Measurements from ENCODE around the gene TJAP1.

TJAP1 gene, protein sequence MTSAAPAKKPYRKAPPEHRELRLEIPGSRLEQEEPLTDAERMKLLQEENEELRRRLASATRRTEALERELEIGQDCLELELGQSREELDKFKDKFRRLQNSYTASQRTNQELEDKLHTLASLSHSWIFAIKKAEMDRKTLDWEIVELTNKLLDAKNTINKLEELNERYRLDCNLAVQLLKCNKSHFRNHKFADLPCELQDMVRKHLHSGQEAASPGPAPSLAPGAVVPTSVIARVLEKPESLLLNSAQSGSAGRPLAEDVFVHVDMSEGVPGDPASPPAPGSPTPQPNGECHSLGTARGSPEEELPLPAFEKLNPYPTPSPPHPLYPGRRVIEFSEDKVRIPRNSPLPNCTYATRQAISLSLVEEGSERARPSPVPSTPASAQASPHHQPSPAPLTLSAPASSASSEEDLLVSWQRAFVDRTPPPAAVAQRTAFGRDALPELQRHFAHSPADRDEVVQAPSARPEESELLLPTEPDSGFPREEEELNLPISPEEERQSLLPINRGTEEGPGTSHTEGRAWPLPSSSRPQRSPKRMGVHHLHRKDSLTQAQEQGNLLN

DNA sequence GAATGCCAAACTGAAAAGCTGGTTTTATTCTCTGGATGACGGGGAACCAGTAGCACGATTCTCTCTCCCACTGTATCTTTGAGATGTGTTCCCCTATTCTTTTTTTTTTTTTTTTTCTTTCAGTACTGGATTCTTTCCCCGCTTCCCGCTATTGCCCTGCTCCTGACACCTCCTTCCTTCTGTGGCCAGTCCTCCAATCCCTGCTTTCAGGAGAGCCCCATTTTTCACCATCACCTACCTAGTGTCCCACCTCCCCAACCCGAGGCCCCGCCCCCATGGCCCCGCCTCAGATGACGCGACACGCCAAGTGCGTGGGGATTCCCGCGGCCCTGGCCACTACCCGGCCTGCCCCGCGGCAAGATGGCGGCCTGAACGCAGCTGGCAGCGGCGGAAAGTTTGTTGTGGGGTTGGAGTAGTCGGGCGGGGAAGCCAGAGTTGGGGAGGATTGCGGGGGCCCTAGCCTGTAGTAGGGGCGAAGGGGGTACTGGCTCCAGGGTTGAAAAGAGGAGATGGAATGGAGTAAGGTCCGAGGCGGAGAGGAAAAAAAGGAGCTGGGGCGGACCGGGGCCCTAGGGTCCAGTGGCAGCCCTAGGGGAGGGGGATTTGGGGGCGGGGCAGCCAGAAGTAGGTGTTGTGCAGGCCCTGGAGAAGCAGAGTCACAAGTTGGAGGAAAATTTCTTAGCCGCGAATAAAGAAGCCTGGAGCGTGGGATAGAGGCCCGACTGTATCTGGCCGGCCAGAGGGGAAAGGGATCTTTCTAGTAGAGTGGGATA, at the start of gene TJAP1:
TJAP1 (plus strand) TSS at position 336 of the 773 bp plus-strand sequence. CDS start 21,432 bp downstream, outside the sequence.
- DNase-seq: peak; percentile 40

DNA sequence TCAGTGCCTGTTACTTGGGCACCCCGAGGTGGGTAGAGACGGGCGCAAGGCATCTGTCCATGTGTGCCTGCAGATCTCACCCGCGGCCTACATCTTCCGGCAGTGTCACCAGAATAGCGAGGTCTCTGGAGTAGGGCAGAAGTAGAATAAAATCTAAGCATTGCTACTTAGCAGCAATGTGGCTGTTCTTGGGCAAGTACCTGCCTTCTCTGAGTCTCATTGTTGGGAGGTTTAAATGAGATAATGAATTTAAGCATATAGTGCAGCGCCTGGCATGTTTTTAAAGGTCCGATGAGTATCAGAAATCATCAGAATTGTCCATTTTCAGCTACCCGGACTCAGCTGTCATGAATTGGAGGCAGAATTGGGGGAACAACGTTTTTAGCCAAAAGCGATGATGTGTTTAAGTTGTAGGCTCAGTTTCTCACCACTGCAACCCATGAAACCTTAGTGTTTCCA, 49.2 kb upstream of the TJAP1 start:
- DNase-seq: no peak

DNA sequence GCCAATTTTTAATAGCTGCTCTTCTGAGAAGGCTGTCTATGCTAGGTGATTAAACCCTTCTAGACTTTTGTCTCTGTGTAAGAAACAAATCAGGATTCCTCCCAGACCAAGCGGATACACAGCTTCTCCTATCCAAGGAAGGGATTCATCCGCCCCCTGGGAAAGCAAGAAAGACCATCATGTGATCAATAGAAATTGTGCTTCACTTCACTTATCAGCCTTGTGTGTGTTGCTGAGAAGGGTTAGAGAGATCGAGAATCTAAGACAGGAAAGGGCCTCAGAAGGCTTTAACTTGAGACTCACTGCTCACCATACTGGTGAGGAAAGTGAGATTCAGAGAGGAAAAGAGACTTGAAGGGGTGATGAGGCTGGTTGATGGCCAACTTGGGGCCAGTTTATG, 48.5 kb upstream of the TJAP1 start:
- no peak for DNase-seq

DNA sequence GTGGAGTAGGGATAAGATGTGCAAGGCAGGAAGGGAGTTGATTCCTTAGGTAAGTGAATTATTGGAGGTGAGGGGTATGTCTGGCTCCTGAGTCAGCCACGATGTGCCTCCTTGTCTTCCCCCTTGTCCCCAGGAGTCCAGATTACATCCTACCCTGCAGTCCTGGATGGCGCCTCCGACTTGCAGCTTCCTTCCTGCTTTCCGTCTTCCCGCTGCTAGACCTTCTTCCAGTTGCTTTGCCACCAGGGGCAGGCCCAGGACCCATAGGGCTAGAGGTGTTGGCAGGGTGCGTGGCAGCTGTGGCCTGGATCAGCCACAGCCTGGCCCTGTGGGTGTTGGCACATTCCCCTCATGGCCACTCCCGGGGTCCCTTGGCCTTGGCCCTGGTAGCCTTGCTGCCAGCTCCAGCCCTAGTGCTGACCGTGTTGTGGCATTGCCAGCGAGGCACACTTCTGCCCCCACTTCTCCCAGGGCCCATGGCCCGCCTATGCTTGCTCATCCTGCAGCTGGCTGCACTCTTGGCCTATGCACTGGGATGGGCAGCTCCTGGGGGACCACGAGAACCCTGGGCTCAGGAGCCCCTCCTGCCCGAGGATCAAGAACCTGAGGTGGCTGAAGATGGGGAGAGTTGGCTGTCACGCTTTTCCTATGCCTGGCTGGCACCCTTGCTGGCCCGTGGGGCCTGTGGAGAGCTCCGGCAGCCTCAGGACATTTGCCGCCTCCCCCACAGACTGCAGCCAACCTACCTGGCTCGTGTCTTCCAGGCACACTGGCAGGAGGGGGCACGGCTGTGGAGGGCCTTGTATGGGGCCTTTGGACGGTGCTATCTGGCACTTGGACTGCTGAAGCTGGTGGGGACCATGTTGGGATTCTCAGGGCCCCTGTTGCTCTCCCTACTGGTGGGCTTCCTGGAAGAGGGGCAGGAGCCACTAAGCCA, 45.1 kb upstream of the TJAP1 start:
- DNase-seq: no peak

DNA sequence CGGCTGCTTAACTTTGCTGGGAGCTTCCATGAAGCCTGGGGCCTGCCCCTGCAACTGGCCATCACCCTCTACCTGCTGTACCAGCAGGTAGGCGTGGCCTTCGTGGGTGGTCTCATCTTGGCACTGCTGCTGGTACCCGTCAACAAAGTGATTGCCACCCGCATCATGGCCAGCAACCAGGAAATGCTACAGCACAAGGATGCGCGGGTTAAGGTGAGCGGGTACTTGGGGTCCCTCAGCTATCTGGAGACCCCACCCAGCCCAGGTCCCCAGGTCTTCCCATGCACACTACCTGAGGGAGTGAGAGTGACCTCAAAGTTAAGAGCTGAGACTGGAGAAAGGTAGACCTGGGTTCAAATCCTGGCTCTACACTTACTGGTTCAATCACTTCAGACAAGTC, 44.2 kb upstream of the TJAP1 start:
- no peak for DNase-seq

DNA sequence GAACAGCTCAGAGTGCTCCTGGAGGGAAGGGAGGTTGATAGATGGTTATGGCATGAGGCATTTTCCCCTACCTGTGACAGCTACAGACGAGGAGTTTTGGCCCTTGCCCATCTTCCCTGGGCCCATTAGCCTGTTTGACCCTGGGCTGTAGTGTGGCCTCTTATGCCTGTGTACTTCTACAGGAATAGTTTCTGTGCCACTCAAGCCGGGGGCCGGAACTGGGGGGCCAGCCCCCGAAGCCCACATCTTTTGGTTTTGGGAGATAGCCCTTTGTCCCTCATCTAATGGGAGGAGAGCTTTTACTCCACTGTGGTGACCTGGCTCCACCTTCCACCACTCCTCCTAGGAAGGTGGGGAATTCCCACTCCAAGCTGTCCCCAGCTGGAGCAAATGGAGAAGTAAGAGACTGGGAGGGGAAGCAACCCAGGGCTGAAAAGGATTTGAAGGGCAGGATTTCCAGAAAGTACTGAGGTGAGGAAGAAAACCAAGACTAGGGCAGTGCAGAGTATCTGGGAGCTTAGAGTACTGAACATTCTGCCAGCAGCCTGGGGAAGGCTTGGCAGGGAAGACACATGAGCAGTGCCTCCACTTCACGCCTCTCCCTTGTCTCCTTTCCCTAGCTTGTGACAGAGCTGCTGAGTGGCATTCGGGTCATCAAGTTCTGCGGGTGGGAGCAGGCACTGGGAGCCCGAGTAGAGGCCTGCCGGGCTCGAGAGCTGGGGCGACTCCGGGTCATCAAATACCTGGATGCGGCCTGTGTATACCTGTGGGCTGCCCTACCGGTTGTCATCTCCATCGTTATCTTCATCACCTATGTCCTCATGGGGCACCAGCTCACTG, 43.1 kb upstream of the TJAP1 start:
- no peak for DNase-seq

DNA sequence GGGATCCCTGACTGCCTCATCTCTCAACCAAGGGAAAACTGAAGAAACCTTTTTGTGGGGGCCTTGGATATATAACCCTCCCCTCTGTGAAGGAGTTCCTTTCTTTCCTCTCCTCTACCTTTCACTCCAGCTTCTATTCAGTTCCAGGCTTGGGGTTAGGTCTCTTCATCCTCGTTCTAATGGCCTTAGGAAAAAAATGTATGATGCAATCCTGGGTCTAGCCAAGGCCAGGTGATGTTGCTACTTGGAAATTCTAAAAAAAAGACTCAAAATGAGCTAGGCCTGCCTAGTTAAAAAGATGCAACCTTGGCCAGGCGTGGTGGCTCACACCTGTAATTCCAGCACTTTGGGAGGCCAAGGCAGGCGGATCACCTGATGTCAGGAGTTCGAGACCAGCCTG, 42.4 kb upstream of the TJAP1 start:
- no peak for DNase-seq

DNA sequence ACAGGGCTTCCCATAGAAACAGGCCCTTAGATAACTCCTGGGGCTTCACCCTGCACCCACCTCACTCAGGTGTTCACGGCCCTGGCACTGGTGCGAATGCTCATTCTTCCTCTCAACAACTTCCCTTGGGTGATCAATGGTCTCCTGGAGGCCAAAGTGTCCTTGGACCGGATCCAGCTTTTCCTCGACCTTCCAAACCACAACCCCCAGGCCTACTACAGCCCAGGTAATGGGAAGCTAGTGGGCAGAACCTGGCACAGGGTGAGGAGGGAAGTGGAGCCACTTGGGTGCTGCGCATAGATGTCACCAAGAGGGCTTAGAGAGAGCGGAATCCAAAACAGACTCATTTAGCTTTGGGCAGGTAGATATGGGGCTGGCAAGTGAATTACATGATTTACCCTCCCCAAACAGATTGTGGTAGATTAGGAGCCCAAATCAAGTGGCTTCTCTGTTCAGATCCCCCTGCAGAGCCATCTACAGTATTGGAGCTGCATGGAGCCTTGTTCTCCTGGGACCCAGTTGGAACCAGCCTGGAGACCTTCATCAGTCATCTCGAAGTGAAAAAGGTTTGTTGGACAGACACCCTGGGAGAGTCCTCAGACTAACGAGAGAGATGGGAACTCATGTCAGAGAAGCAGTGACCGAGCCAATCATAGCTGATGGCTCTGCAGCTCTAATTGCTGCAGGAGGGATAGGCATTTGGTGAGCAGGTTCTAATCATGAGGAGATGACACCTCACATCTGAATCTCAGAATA, 41.5 kb upstream of the TJAP1 start:
- DNase-seq: no peak

DNA sequence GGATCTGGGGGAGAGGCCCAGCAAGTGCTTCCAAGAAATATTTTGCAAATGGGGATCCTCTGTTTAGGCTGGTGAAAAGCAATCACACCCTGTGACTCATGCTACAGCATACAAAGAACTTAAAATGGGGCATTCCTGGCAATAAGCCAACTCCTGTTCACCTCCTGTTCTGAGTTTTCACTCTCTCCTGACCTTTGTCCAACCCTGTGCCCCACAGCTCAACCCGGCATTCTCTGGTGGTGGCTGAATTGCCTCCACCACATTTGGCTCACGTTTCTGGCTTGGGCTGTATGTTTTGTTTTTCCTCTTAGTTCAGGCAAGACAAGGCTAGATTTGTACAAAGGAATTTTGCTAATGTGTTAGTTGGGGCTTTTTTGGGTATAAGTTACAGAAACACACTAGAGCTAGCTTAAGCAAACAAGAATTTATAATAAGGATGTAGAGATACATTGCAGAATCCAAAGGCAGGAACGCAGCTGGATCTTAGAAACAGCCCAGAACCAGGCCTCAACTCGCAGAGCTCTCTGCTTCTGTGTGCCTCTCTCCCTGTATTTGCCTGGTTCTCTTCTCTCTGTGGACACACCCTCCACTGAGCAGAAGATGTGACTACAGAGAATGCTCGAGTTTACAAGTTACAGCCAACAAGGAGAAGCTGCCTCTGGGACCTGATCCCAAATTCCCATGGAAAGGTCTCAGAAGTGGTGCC, 40.6 kb upstream of the TJAP1 start:
- DNase-seq: no peak

DNA sequence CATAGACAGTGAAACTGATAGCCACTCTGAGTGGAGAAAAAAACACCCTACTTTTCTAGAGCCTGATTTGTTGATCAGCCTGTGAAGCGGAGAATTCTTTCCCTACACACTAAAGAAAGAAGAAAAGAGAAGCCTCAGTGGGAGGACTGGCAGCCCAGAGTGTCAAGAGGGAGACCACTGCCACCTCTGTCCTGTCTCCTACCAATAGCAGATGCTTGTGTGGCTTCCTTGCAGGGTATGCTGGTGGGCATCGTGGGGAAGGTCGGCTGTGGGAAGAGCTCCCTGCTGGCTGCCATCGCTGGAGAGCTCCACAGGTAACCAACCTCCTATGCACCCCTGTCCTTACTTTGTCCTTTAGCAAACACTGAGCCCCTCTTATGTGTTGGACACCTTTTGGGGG, 39.7 kb upstream of the TJAP1 start:
- DNase-seq: no peak

DNA sequence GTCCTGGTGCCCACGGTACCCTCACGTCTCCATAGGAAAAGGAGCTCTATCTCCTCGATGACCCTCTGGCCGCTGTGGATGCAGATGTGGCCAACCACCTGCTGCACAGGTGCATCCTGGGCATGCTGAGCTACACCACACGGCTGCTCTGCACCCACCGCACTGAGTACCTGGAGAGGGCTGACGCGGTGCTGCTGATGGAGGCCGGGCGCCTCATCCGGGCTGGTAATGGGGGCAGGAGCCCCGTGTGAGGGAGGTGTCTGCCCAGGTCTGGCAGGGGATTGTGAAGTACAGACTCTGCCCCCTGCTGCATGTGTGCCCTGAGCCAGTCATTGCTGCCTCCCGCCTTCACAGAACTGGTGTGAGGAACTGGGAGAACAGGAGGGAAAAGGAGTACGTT, 34.4 kb upstream of the TJAP1 start:
- no peak for DNase-seq

DNA sequence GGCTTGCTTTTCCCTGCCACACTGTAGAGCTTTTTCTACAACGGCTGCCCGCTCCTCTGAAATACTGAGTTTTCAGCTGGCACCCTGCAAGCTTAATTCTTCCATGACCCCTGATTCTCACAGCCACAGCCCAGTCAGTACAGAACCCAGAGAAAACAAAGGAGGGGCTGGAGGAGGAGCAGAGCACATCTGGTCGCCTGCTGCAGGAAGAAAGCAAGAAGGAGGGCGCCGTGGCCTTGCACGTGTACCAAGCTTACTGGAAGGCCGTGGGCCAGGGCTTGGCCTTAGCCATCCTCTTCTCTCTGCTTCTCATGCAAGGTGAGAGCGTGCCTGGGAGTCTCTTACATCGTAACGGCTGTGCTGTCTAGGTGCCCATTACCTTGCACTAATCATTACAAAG, 33.3 kb upstream of the TJAP1 start:
- no peak for DNase-seq

DNA sequence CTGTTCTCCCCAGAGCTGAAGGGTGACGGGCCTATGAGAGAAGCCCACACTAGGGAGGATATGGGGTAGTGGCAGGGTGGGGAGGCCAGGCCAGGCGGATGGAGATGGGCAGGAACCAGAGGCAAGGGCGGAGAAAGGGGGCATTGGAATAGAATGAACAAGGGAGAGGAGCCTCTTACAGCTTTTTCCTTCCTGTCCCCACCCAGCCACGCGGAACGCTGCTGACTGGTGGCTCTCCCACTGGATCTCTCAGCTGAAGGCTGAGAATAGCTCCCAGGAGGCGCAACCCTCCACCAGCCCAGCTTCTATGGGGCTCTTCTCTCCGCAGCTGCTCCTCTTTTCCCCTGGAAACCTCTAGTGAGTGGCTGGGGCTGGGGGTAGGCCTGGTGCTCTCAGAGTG, 32.8 kb upstream of the TJAP1 start:
- no peak for DNase-seq

DNA sequence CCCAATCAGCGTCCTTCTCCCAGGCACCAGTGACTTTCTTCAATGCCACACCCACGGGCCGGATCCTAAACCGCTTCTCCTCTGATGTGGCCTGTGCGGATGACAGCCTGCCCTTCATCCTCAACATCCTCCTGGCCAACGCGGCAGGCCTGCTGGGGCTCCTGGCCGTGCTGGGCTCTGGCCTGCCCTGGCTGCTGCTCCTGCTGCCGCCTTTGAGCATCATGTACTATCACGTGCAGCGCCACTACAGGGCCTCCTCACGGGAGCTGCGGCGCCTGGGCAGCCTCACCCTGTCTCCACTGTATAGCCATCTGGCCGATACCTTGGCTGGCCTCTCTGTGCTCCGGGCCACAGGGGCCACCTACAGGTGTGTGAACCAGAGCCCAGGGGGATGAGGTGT, 31.8 kb upstream of the TJAP1 start:
- no peak for DNase-seq

DNA sequence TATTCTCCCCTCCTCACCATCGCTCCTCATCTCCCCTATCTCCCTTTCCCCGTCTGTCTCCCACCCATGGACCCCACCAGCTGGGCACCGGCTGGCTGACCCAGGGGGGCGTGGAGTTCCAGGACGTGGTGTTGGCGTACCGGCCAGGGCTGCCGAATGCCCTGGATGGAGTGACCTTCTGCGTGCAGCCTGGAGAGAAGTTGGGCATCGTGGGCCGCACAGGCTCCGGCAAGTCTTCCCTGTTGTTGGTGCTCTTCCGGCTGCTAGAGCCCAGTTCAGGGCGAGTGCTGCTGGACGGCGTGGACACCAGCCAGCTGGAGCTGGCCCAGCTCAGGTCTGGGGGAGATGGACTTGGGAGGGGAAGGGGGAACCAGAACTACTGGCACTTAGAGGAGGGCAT, 29.8 kb upstream of the TJAP1 start:
- no peak for DNase-seq

DNA sequence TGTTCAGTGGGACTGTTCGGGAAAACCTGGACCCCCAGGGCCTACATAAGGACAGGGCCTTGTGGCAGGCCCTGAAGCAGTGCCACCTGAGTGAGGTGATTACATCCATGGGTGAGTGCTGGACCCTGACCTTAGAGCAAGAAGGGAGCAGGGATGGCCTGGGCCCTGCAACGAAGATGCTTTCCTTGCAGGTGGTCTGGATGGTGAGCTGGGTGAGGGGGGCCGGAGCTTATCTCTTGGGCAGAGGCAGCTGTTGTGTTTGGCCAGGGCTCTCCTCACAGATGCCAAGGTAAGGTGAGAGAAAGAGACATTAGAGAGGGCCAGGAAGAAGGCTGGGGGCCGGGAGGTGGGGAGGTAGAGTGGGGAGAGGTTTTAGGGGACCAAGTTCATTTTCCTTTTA, 28.5 kb upstream of the TJAP1 start:
- no peak for DNase-seq

DNA sequence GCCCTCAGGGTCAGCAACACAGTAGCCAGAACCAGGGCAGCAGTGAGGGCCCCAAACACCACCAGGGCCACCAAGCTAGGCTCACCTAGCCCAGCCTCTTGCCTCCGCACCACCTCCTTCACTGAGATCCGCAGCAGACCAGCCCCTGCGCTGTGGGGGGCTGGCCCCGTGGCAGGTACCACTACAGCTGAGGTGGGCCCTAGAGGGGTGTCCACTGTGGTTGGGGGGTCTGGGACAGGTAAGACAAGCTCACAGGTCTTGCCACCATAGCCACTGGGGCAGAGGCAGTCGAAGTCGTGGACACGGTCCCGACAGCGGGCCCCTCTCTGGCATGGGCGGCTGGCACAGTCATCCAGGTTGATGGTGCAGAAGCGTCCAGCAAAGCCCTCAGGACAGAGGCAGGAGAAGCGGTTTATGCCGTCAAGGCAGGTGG, 26.7 kb upstream of the TJAP1 start:
- no peak for DNase-seq

DNA sequence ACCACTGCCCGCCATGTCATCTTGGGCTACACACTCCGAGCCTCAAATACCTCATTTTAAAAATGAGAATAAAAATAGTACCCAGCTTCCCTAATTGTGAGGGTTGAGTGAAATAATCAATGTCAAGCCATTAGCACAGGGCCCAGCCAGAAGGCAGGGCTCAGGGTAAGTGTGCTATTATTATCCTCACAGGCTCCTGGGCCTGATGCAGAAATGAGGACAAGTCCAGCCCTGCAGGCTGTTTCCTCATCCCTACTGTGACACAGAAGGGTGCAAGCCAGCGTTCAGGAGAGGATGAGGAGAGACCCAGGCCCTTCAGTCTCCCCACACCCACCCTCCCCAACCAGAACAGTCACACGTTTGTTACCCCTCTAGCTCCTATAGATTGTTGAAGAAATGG, 26.0 kb upstream of the TJAP1 start:
- no peak for DNase-seq

DNA sequence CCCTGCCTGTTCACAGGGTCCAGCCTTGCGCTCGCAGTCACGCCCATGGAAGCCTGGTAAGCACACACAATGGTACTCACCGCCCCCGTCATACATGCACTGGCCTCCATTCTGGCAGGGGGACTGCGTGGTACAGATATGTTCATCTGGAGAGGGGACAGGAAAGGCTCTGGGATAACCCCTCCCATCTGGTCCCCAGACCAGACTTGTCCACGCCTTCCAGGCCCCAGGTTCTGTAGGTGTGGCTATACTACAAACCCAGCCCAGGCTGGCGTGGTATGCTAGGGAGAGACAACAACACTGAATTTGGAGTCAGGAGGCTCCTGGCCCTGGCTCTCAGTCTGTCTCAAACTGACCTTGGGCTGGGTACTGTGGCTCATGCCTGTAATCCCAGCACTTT, 25.4 kb upstream of the TJAP1 start:
- DNase-seq: no peak

DNA sequence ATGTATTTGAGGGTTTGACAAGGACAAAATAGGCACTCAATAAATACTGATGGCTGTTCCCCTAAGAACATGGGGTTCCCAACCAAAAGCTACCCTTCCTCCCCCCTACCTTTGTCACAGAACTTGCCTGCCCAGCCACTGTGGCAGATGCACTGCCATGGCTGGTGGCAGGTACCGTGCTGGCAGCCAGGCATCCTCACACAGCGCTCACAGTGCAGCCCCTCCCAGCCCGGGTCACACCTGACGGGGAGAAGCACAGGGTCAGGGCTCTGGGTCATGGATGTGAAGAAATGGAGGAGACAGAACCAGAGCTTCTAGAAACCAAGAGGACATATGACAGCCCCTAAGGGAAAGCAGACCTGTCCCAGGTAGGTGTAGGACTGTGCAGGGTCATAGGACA, 24.5 kb upstream of the TJAP1 start:
- DNase-seq: no peak

All from NCI-H1417 treated with DMSO at 0.1 percent for 48 hours (cell line).